Measurements from ENCODE around the gene TAF10. TPM values are rescaled to one million over a fixed set of nuclear protein-coding genes. Genes with fewer than 3 reads are reported as not detected.

The TAF10 gene
- total and polyA plus RNA-seq, 2 of the 13 experiments (the other 11 are each of a cell fraction or from before 2014, with no cell fraction given): 71.3 to 134 TPM

DNA sequence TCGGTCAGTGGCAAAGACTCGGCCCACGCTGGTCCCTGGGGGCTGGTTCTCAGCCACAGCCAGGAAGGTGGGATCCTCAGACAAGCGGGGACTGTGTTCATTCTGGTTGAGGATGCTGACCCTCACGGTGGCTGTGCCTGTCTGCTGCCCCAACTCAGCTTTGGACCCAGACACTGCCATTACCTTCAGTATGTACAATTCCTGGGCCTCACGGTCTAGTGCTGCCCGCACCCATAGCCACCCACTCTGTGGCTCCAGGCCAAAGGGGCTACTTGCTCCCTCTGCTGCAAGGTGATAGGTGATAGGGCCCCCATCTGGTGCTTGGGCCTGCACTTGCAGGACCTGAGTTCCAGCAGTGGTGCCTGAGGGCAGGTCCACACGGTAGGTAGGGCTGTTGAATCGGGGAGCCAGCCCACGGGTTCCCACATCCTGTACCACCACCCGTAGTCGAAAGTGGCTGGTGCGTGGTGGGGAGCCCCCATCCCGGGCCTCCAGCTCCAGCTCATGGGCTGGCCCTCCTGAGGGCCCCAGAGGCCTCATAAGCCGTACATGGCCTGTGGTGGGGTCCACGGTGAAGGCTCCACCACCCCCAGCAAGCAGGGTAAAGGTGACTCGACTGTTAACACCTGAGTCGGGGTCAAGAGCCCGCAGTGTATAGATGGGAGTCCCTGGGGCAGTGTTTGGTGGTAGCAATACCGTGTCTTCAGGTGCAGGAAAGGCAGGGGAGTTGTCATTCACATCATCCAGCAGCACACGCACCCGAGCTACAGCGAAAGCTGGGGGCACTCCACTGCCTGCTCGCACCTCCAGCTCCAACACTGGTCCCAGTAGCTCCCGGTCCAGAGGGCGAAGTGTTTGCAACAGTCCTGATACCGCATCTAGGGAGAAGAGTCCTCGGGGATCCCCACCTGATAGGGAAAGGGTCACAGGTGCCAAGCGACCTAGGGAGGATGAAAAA is 20.4 kb upstream of the TAF10 start:
- intact Hi-C loops (cut with micrococcal nuclease; ENCODE audit: unreplicated experiment) (no loop called here), in situ Hi-C loops (cut with HindIII; ENCODE audit: extremely low pct_ligation_motif_present, low pct_unique_long_range_greater_than_20kb) (no loop called here)
- no peak for TF ChIP-seq BHLHE40 (IDR thresholded peaks at IDR 0.05; ENCODE audit: low read length)
- no peak for TF ChIP-seq SAFB2 (CRISPR knock-in tag; IDR thresholded peaks at IDR 0.05; ENCODE audit: borderline replicate concordance, low read depth)
- no peak for TF ChIP-seq KAT7 (CRISPR knock-in tag; IDR thresholded peaks at IDR 0.05; ENCODE audit: borderline replicate concordance)
- no peak for TF ChIP-seq ISL2 (CRISPR knock-in tag; IDR thresholded peaks at IDR 0.05)
- TF ChIP-seq, protein P1, sequence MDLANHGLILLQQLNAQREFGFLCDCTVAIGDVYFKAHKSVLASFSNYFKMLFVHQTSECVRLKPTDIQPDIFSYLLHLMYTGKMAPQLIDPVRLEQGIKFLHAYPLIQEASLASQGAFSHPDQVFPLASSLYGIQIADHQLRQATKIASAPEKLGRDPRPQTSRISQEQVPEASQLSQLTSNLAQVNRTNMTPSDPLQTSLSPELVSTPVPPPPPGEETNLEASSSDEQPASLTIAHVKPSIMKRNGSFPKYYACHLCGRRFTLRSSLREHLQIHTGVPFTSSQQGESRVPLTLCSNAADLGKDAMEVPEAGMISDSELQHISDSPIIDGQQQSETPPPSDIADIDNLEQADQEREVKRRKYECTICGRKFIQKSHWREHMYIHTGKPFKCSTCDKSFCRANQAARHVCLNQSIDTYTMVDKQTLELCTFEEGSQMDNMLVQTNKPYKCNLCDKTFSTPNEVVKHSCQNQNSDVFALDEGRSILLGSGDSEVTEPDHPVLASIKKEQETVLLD (CRISPR knock-in tag; IDR thresholded peaks at IDR 0.05; ENCODE audit: low read depth): no peak
- no peak for TF ChIP-seq ZNF354B (CRISPR knock-in tag; IDR thresholded peaks at IDR 0.05)
- TF ChIP-seq ZNF329 (CRISPR knock-in tag; IDR thresholded peaks at IDR 0.05; ENCODE audit: low read depth): no peak
- TF ChIP-seq, protein P2, sequence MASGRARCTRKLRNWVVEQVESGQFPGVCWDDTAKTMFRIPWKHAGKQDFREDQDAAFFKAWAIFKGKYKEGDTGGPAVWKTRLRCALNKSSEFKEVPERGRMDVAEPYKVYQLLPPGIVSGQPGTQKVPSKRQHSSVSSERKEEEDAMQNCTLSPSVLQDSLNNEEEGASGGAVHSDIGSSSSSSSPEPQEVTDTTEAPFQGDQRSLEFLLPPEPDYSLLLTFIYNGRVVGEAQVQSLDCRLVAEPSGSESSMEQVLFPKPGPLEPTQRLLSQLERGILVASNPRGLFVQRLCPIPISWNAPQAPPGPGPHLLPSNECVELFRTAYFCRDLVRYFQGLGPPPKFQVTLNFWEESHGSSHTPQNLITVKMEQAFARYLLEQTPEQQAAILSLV (CRISPR knock-in tag; IDR thresholded peaks at IDR 0.05; ENCODE audit: borderline replicate concordance): no peak
- no peak for TF ChIP-seq SP140L (CRISPR knock-in tag; IDR thresholded peaks at IDR 0.05; ENCODE audit: borderline replicate concordance)
- TF ChIP-seq CBX5 (CRISPR knock-in tag; IDR thresholded peaks at IDR 0.05; ENCODE audit: borderline replicate concordance): no peak
- no peak for TF ChIP-seq SMAD1 (CRISPR knock-in tag; IDR thresholded peaks at IDR 0.05; ENCODE audit: borderline replicate concordance, low read depth)
- CTCF ChIA-PET (ENCODE audit: low intra/inter-chr PET ratio, low total read pairs): no interaction called here
- no peaks in the 10 kb centered on the region for H3K79me2 ChIP-seq (ENCODE audit: insufficient read depth, low read length)
- no peak overlapping the region for H3K27ac ChIP-seq (ENCODE audit: extremely low read length, insufficient read depth, low read length)
- H3K4me3 ChIP-seq (replicated peaks in 1 of 3; ENCODE audit: insufficient read depth in 1 of 3, low read depth in 2 of 3, low read length in 3 of 3): no peak overlapping the region
- H3K4me1 ChIP-seq (ENCODE audit: insufficient read depth, low read length): peaks cover 35% of the 10 kb centered on the region
- no peaks in the 10 kb centered on the region for H4K20me1 ChIP-seq (ENCODE audit: insufficient read depth, low read length)
- FAIRE-seq (no peak), ATAC-seq (no peak; the same call in 2 of the 3 replicates), DNase-seq (ENCODE audit: low spot score) (no peak)
- no peaks in the 10 kb centered on the region for H3K9me3 ChIP-seq (ENCODE audit: low read length)
- H2AFZ ChIP-seq (ENCODE audit: low read length): no peak overlapping the region
- WGBS (ENCODE audit: low lambda C conversion rate): 17% methylated on average over 12 of the region's 29 CpGs
- no peak overlapping the region for H3K9ac ChIP-seq (ENCODE audit: insufficient read depth, low read depth, low read length)
- no peak overlapping the region for H3K4me2 ChIP-seq (ENCODE audit: low read depth, low read length)
- no peaks in the 10 kb centered on the region for H3K36me3 ChIP-seq (replicated peaks in 1 of 2; ENCODE audit: control insufficient read depth in 1 of 2, insufficient read depth in 2 of 2, low read length in 2 of 2)
- peaks cover 9 to 58% of the 10 kb centered on the region in 2 experiments; a peak in 4 of 5 replicates for H3K27me3 ChIP-seq (ENCODE audit: control insufficient read depth in 1 of 2, insufficient read depth in 2 of 2, low read length in 2 of 2)
- POLR2A ChIA-PET: interaction anchor here (0.7 kb wide), 1 partner anchor 13 kb away, joined by 3 read pairs; the partner anchor contains the start of gene TPP1
- no TSS peak for BruUV-seq (replicated peaks)

All from HepG2 (cell line).